SU-DHL-6 (cell line): Measurements from ENCODE around the gene ABLIM1.

ENCODE experiments used
- CTCF ChIP-seq: fragments of 200-600 bp; sonication (generic); IDR thresholded peaks from one replicate; pipeline ENCODE4 v1.5.1; 2017; ENCODE audit warnings: antibody characterized with exemption, mild to moderate bottlenecking, low read length, moderate library complexity; ENCODE audit not compliant: insufficient read depth, poor library complexity, severe bottlenecking
- EZH2phosphoT487 ChIP-seq: fragments of 200-600 bp; sonication (generic), shearing (Covaris generic); conservative IDR thresholded peaks from 2 replicates; pipeline ENCODE4 v1.6.1; 2018; ENCODE audit warnings: mild to moderate bottlenecking, antibody characterized with exemption, low read length, moderate library complexity, mixed read lengths

- TF ChIP-seq CTCF, result no peak
- TF ChIP-seq EZH2phosphoT487, result no peak
Measured at GRCh38 chr10:114629824-114630730, 28.0 kb downstream of the ABLIM1 start.
